GM23338 (cell line): ENCODE results near the gene TBATA. TPM values are rescaled to one million over a fixed set of nuclear protein-coding genes. Genes with fewer than 3 reads are reported as not detected.

Source experiments
- ATAC-seq: fragments of 200-7000 bp; cut with Tn5 transposase; 3 replicates; pipeline ENCODE4 v1.9.1; 2020
- DNase-seq: peaks from one replicate; pipeline ENCODE4 v3.0.0-alpha.2; 2015; ENCODE audit warnings: low spot score
- H2AFZ ChIP-seq: fragments of 200-600 bp; sonication (generic); 2 replicates; pipeline ENCODE4 v1.8.0; 2016; ENCODE audit warnings: antibody characterized with exemption, mild to moderate bottlenecking, moderate library complexity
- H3F3A ChIP-seq: fragments of 200-600 bp; sonication (generic); replicated peaks from 2 replicates; pipeline ENCODE4 v1.8.0; 2017; ENCODE audit warnings: antibody characterized with exemption, mixed run types, low read depth
- H3K27ac ChIP-seq: fragments of 200-600 bp; sonication (generic); 2 replicates; pipeline ENCODE4 v1.6.1; 2016; ENCODE audit warnings: low read depth
- H3K27me3 ChIP-seq: fragments of 200-600 bp; sonication (generic); 2 replicates; pipeline ENCODE4 v1.8.0; 2016; ENCODE audit warnings: mild to moderate bottlenecking, mixed run types, moderate library complexity; ENCODE audit not compliant: insufficient read depth
- H3K36me3 ChIP-seq: fragments of 200-600 bp; sonication (generic); 2 replicates; pipeline ENCODE4 v1.8.0; 2016; ENCODE audit warnings: mild to moderate bottlenecking; ENCODE audit not compliant: insufficient read depth
- H3K4me1 ChIP-seq: fragments of 200-600 bp; sonication (generic); 2 replicates; pipeline ENCODE4 v1.8.0; 2016; ENCODE audit warnings: mild to moderate bottlenecking, moderate library complexity; ENCODE audit not compliant: insufficient read depth
- H3K4me2 ChIP-seq: fragments of 200-600 bp; sonication (generic); 2 replicates; pipeline ENCODE4 v1.7.1; 2017; ENCODE audit warnings: mixed run types
- H3K4me3 ChIP-seq: fragments of 200-600 bp; sonication (generic); 2 replicates; pipeline ENCODE4 v1.6.1; 2016; ENCODE audit warnings: mixed run types
- H3K79me2 ChIP-seq: fragments of 200-600 bp; sonication (generic); replicated peaks from 2 replicates; pipeline ENCODE4 v1.8.0; 2017; ENCODE audit warnings: mild to moderate bottlenecking; ENCODE audit not compliant: insufficient read depth
- H3K9me2 ChIP-seq: fragments of 200-600 bp; sonication (generic); 2 replicates; pipeline ENCODE4 v1.8.0; 2017; ENCODE audit not compliant: insufficient read depth
- H4K20me1 ChIP-seq: fragments of 200-600 bp; sonication (generic); replicated peaks from 2 replicates; pipeline ENCODE4 v1.8.0; 2017; ENCODE audit warnings: mild to moderate bottlenecking; ENCODE audit not compliant: insufficient read depth
- H3K27ac Mint-ChIP-seq: 2 replicates; pipeline ENCODE4 v1.8.0; 2020; ENCODE audit warnings: inconsistent platforms, mild to moderate bottlenecking, moderate library complexity, mixed read lengths
- H3K27me3 Mint-ChIP-seq: 3 replicates; pipeline ENCODE4 v1.8.0; 2022; ENCODE audit warnings: low read depth, mild to moderate bottlenecking, moderate library complexity, mixed read lengths, inconsistent platforms; ENCODE audit not compliant: insufficient read depth, poor library complexity
- H3K36me3 Mint-ChIP-seq: 3 replicates; pipeline ENCODE4 v1.8.0; 2021; ENCODE audit warnings: low read depth, mild to moderate bottlenecking, inconsistent platforms, moderate library complexity, mixed read lengths
- H3K4me1 Mint-ChIP-seq: 3 replicates; pipeline ENCODE4 v1.8.0; 2020; ENCODE audit warnings: mild to moderate bottlenecking, inconsistent platforms, mixed read lengths
- H3K4me3 Mint-ChIP-seq: 3 replicates; pipeline ENCODE4 v1.8.0; 2021; ENCODE audit warnings: moderate library complexity, mild to moderate bottlenecking, inconsistent platforms, mixed read lengths
- H3K9me3 Mint-ChIP-seq: 3 replicates; pipeline ENCODE4 v1.8.0; 2020; ENCODE audit warnings: moderate library complexity, mild to moderate bottlenecking, inconsistent platforms, mixed read lengths
- CREB1 ChIP-seq: fragments of 250-450 bp; sonication (Bioruptor Pico); IDR thresholded peaks from 2 replicates; pipeline ENCODE4 v1.5.0; 2020; ENCODE audit warnings: low read depth, mild to moderate bottlenecking, moderate library complexity
- CTCF ChIP-seq, 2 experiments: fragments of 200-600 bp in 1 of 2; sonication (generic) in 1 of 2; conservative IDR thresholded peaks; 2 replicates each; pipeline versions ENCODE4 v1.5.1 to v1.6.1; 2016 to 2017; ENCODE audit warnings: antibody characterized with exemption in 2 of 2, low read depth in 2 of 2, mild to moderate bottlenecking in 2 of 2, moderate library complexity in 1 of 2
- ETS1 ChIP-seq: IDR thresholded peaks from 2 replicates; pipeline ENCODE4 v1.6.1; 2016; ENCODE audit warnings: antibody characterized with exemption
- EZH2 ChIP-seq: fragments of 200-600 bp; sonication (generic); IDR thresholded peaks from one replicate; pipeline ENCODE4 v1.8.0; 2017; ENCODE audit warnings: antibody characterized with exemption, mild to moderate bottlenecking, low read depth; ENCODE audit not compliant: unreplicated experiment
- EZH2phosphoT487 ChIP-seq: fragments of 200-600 bp; sonication (generic); IDR thresholded peaks from one replicate; pipeline ENCODE4 v1.8.1; 2018; ENCODE audit warnings: antibody characterized with exemption; ENCODE audit not compliant: unreplicated experiment
- POLR2AphosphoS5 ChIP-seq: IDR thresholded peaks from 2 replicates; pipeline ENCODE4 v1.6.1; 2016; ENCODE audit warnings: antibody characterized with exemption, low read depth
- STAT1 ChIP-seq: IDR thresholded peaks from one replicate; pipeline ENCODE4 v1.6.1; 2016; ENCODE audit warnings: antibody characterized with exemption; ENCODE audit not compliant: unreplicated experiment
- ZNF114 ChIP-seq: fragments of 250-450 bp; sonication (Bioruptor Pico); IDR thresholded peaks from 2 replicates; pipeline ENCODE4 v1.5.0; 2020; ENCODE audit warnings: mild to moderate bottlenecking, moderate library complexity
- ZNF331 ChIP-seq: fragments of 250-450 bp; sonication (Bioruptor Pico); IDR thresholded peaks from 2 replicates; pipeline ENCODE4 v1.5.0; 2020; ENCODE audit warnings: low read depth, mild to moderate bottlenecking, moderate library complexity
- polyA plus RNA-seq: library from polyadenylated mRNA; unstranded; fragments of >200 nt; fragmentation: Nextera tagmentation; extraction: Ambion mirVana; gene quantifications from 2 replicates; pipeline ENCODE4 v1.2.1, GENCODE V29; 2016
- total RNA-seq: library from RNA; depleted of rRNA; stranded (reverse); fragments of >200 nt; shearing (Covaris generic); gene quantifications from 2 replicates; pipeline ENCODE4 v1.2.3, GENCODE V29; 2014

The TBATA gene
- total and polyA plus RNA-seq, 2 experiments from 2014 or later, result not detected

- Histone ChIP-seq H3K4me1 (peaks cover 12% of the 10 kb centered on the region; the same call in 1 of the 2 replicates), H3K4me2 (peak overlapping the region; percentile 89), H3F3A (0 out of 2 replicates have a peak, but pooled peaks cover 2% of the 10 kb centered on the region), H2AFZ (peak overlapping the region; percentile 90; the same call in 1 of the 2 replicates), H4K20me1 (peaks cover 26% of the 10 kb centered on the region), H3K4me3 (peak overlapping the region; percentile 96), H3K9me2 (no peaks in the 10 kb centered on the region), H3K27me3 (no peaks in the 10 kb centered on the region), H3K27ac (peak overlapping the region; percentile 92), H3K79me2 (peaks cover 47% of the 10 kb centered on the region), H3K36me3 (peaks cover 12% of the 10 kb centered on the region)
- Mint-ChIP-seq H3K36me3 (peaks cover 40% of the 10 kb centered on the region), H3K4me1 (peaks cover 11% of the 10 kb centered on the region), H3K9me3 (no peaks in the 10 kb centered on the region), H3K27ac (peak overlapping the region; percentile 94), H3K27me3 (peaks cover 7% of the 10 kb centered on the region), H3K4me3 (peak overlapping the region; percentile 91)
- DNase-seq (peak; percentile 74), ATAC-seq (peak; percentile 79)
- TF ChIP-seq POLR2AphosphoS5 (peak; percentile 50), EZH2phosphoT487 (no peak)
Observed at GRCh38 chr10:70816220-70816894, 31.2 kb upstream of the TBATA start.

- peak within 1 kb of the TSS; percentile 92 for H3K27ac ChIP-seq
- no peaks in the 10 kb centered on the region for H3K27me3 ChIP-seq
- 0 out of 2 replicates have a peak, but pooled peaks cover 2% of the 10 kb centered on the region for H3F3A ChIP-seq
- peaks cover 12% of the 10 kb centered on the region; the same call in 1 of the 2 replicates for H3K4me1 ChIP-seq
- H3K4me3 ChIP-seq, result peak within 1 kb of the TSS; percentile 96
- peak within 1 kb of the TSS; percentile 99 for H2AFZ ChIP-seq
- H4K20me1 ChIP-seq, result peaks cover 21% of the 10 kb centered on the region
- DNase-seq (peak; percentile 93), ATAC-seq (peak; percentile 87)
- Mint-ChIP-seq H3K27me3 (peaks cover 7% of the 10 kb centered on the region), H3K4me1 (peaks cover 11% of the 10 kb centered on the region), H3K4me3 (peak within 1 kb of the TSS; percentile 91), H3K27ac (peak within 1 kb of the TSS; percentile 94), H3K9me3 (no peaks in the 10 kb centered on the region), H3K36me3 (peaks cover 36% of the 10 kb centered on the region)
- peaks cover 40% of the 10 kb centered on the region for H3K79me2 ChIP-seq
- TF ChIP-seq EZH2 (no peak), POLR2AphosphoS5 (peak; percentile 53), CTCF (conservative IDR thresholded peaks at IDR 0.05; ENCODE audit: low read depth in 2 of 2) (peak; percentile 65 to 90)
- H3K9me2 ChIP-seq, result no peaks in the 10 kb centered on the region
- H3K4me2 ChIP-seq, result peak within 1 kb of the TSS; percentile 89
- peaks cover 12% of the 10 kb centered on the region for H3K36me3 ChIP-seq
Observed at GRCh38 chr10:70815504-70816219, 30.5 kb upstream of the TBATA start, which contains the start of gene SGPL1. TSS of gene SGPL1 (plus strand) at chr10:70815948. CDS start at chr10:70816854, 906 bp downstream.

- Mint-ChIP-seq H3K9me3 (no peaks in the 10 kb centered on the region), H3K27me3 (peaks cover 15% of the 10 kb centered on the region), H3K36me3 (peaks cover 28% of the 10 kb centered on the region), H3K4me3 (no peak overlapping the region), H3K27ac (no peak overlapping the region), H3K4me1 (peaks cover 11% of the 10 kb centered on the region)
- H3K27me3 ChIP-seq, result no peaks in the 10 kb centered on the region
- DNase-seq (no peak), ATAC-seq (no peak)
- H3K36me3 ChIP-seq, result peaks cover 9% of the 10 kb centered on the region
- no peak overlapping the region for H3K4me3 ChIP-seq
- no peaks in the 10 kb centered on the region for H3F3A ChIP-seq
- H3K4me1 ChIP-seq, result peaks cover 12% of the 10 kb centered on the region; the same call in 1 of the 2 replicates
- no peak overlapping the region for H2AFZ ChIP-seq
- TF ChIP-seq ZNF331 (no peak), STAT1 (no peak), EZH2 (no peak), CTCF (conservative IDR thresholded peaks at IDR 0.05; ENCODE audit: low read depth in 2 of 2) (no peak), POLR2AphosphoS5 (no peak), ETS1 (no peak), ZNF114 (CRISPR knock-in tag) (no peak), CREB1 (CRISPR knock-in tag) (no peak), EZH2phosphoT487 (no peak)
- H4K20me1 ChIP-seq, result peaks cover 8% of the 10 kb centered on the region
- no peaks in the 10 kb centered on the region for H3K9me2 ChIP-seq
- no peak overlapping the region for H3K4me2 ChIP-seq
- peaks cover 25% of the 10 kb centered on the region for H3K79me2 ChIP-seq
- no peak overlapping the region for H3K27ac ChIP-seq
Observed at GRCh38 chr10:70814126-70814525, 28.9 kb upstream of the TBATA start.
